Ascending aorta (tissue), 2 donors: ENCODE data around the gene FAM3D. TPM values are rescaled to one million over a fixed set of nuclear protein-coding genes. Genes with fewer than 3 reads are reported as not detected.

Experiments
- DNase-seq, 2 donors: peaks; one replicate each; pipeline ENCODE4 v3.0.0-alpha.2; 2019; ENCODE audit warnings: low spot score in 2 of 2
- H3K27ac ChIP-seq, 2 donors: fragments of 200-600 bp; sonication (generic); one replicate each; pipeline ENCODE4 v1.5.1; 2016 to 2017; ENCODE audit warnings: mild to moderate bottlenecking in 1 of 2
- H3K27me3 ChIP-seq: fragments of 200-600 bp; sonication (generic); one replicate; pipeline ENCODE4 v1.5.1; 2017
- H3K36me3 ChIP-seq, 2 donors: fragments of 200-600 bp; sonication (generic); one replicate each; pipeline ENCODE4 v1.5.1; 2016
- H3K4me1 ChIP-seq, 2 donors: fragments of 200-600 bp; sonication (generic); one replicate each; pipeline ENCODE4 v1.5.1; 2016 to 2017; ENCODE audit warnings: mild to moderate bottlenecking in 1 of 2
- H3K4me3 ChIP-seq, 2 donors: fragments of 200-600 bp; sonication (generic); one replicate each; pipeline ENCODE4 v1.5.1; 2016 to 2017; ENCODE audit warnings: mild to moderate bottlenecking in 1 of 2
- H3K9me3 ChIP-seq, 2 donors: fragments of 200-600 bp; sonication (generic); one replicate each; pipeline ENCODE4 v1.5.1; 2016
- intact Hi-C: fragments of 100-400 bp; cut with DNase I; formaldehyde crosslinking; loops from one replicate; pipeline ENCODE4 v1.15.1; 2023
- total RNA-seq: library from RNA; depleted of rRNA; stranded (reverse); fragments of >200 nt; gene quantifications from one replicate; pipeline ENCODE4 v1.1.0, GENCODE V29; 2016
- TF ChIP-seq, protein P1 (sequence below), 3 experiments: fragments of 200-600 bp in 2 of 3; fragments of 450-650 bp in 1 of 3; sonication (generic) in 2 of 3; IDR thresholded peaks; one replicate each; pipeline ENCODE4 v1.5.1; 2016 to 2019; ENCODE audit warnings: antibody characterized with exemption in 3 of 3, mild to moderate bottlenecking in 1 of 3, moderate library complexity in 1 of 3

FAM3D gene
- total RNA-seq, 1 donor from 2014 or later = not detected

DNA sequence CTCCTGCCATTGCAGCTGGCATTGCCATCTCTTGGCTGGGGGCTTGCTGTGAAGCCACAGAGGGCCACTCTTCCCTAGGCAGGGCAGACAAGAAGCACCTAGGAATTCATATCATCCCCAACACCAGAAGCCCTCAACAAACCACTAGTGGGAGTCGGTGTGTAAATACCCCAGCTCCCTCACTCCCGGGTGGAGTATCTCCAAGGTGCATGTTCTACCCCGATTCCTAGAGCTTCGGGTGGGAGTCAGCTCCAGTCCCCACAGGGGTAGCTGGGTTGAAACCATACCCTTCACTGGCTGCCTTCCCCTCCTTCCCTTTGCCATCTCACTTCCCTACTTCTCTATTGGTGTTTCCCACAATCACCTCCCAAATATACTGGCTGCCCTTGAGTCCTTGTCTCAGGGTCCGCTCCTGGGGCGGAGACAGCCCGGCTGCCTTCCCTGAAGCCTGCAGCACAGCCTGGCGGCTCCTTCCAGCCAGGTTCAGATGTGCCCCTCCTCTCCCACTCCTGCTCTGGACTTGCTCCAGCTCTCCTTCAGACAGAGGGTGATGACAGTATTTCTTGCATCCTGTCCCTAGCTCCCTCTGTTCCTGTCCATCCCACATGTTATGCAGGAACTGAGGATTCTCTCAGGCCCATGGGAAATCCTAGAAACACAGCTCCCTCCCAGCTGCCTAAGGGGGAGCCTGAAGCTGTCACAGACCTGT lies 33.3 kb downstream of the FAM3D start:
- DNase-seq = no peak
- TF ChIP-seq, protein P1, sequence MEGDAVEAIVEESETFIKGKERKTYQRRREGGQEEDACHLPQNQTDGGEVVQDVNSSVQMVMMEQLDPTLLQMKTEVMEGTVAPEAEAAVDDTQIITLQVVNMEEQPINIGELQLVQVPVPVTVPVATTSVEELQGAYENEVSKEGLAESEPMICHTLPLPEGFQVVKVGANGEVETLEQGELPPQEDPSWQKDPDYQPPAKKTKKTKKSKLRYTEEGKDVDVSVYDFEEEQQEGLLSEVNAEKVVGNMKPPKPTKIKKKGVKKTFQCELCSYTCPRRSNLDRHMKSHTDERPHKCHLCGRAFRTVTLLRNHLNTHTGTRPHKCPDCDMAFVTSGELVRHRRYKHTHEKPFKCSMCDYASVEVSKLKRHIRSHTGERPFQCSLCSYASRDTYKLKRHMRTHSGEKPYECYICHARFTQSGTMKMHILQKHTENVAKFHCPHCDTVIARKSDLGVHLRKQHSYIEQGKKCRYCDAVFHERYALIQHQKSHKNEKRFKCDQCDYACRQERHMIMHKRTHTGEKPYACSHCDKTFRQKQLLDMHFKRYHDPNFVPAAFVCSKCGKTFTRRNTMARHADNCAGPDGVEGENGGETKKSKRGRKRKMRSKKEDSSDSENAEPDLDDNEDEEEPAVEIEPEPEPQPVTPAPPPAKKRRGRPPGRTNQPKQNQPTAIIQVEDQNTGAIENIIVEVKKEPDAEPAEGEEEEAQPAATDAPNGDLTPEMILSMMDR (IDR thresholded peaks at IDR 0.05) = no peak
- Histone ChIP-seq H3K4me3 (no peak overlapping the region), H3K36me3 (no peaks in the 10 kb centered on the region), H3K9me3 (no peaks in the 10 kb centered on the region), H3K4me1 (no peaks in the 10 kb centered on the region), H3K27me3 (no peaks in the 10 kb centered on the region), H3K27ac (no peak overlapping the region)
- intact Hi-C loops = no loop called here

DNA sequence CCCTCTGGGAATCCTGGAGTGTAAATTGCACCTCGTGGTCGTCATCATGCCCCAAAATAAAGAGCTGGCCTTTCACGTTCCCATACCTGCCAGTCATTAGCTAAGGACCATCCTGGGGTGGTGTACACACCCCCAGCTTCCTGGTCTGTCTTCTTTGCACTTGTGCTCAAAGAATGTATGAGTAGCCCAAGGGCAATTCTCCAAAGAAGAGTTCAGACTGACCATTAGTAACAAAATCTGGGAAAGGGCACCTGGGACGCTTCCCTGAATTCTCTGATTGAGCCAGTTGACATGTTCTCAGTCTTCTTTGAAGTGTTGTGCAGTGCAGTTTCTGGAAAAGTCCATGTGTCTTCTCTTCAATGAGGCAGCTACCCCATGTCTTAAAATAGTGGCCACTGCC lies 34.8 kb downstream of the FAM3D start:
- Histone ChIP-seq H3K4me1 (no peaks in the 10 kb centered on the region), H3K27ac (no peak overlapping the region), H3K9me3 (no peaks in the 10 kb centered on the region), H3K36me3 (no peaks in the 10 kb centered on the region), H3K27me3 (no peaks in the 10 kb centered on the region), H3K4me3 (no peak overlapping the region)
- no peak for DNase-seq
- intact Hi-C loops = no loop called here
- TF ChIP-seq, protein P1 (IDR thresholded peaks at IDR 0.05) = no peak

DNA sequence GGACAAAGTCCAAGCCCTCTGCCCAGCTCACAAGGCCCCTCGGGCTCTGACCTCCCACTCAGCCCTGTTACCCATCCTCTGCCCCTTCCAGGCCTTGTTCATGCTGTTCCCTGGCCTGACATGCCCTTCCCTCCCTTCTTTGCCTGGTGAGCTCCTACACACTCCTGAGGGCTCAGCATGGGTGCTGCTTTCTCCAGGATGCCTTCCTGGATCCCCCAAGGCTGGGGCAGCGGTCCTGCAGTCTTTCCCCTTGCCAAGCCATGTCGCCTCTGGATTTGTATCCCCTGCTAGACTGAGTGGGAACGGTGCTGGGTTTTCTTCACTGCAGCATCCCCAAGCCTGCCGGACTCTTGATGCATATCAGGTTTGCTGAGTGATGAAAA lies 35.9 kb downstream of the FAM3D start:
- TF ChIP-seq, protein P1 (IDR thresholded peaks at IDR 0.05) = no peak
- Histone ChIP-seq H3K27ac (no peak overlapping the region), H3K36me3 (no peaks in the 10 kb centered on the region), H3K4me3 (no peak overlapping the region), H3K4me1 (no peaks in the 10 kb centered on the region), H3K9me3 (no peaks in the 10 kb centered on the region), H3K27me3 (no peaks in the 10 kb centered on the region)
- intact Hi-C loops = loop anchor here (1.0 kb wide), 1 partner anchor 62 kb away; no protein-coding TSS in a partner anchor
- DNase-seq = no peak

DNA sequence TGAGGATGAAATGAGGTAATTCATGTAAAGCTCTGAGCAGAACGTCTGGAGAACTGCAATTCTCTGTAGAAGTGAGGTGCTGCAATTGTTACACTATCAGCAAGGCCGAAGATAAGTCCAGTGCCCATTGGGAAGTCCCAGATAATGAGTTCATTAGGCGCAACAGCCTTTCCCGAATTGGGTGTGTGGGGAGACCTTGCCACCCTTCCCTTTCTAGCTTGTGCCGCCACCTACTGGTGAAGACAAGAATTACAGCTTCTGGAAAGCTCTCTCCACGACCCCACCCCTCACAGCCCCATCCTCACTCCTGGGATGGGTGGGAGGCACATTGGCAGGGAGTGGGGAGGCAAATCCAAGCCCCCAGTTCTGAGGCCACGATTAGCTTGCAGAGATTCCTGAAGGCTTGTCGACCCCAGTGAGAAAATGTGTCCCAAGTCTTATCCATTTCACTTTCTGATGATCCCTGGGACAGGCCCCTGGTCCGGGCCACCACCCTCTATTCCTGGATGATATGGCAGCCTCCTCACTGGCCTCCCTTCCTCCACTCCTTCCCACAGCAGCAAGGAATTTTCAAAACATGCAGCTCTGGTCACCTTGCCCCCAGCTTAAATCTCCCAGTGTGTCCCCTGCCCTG lies 36.4 kb downstream of the FAM3D start:
- Histone ChIP-seq H3K4me3 (no peak overlapping the region), H3K27me3 (no peaks in the 10 kb centered on the region), H3K9me3 (no peaks in the 10 kb centered on the region), H3K4me1 (no peaks in the 10 kb centered on the region), H3K27ac (no peak overlapping the region), H3K36me3 (no peaks in the 10 kb centered on the region)
- intact Hi-C loops = loop anchor here (1.0 kb wide), 1 partner anchor 62 kb away; no protein-coding TSS in a partner anchor
- peak in 1 of 2 donors; percentile 78 for DNase-seq
- TF ChIP-seq, protein P1 (IDR thresholded peaks at IDR 0.05) = peak; percentile 78 to 92 (median 91)

DNA sequence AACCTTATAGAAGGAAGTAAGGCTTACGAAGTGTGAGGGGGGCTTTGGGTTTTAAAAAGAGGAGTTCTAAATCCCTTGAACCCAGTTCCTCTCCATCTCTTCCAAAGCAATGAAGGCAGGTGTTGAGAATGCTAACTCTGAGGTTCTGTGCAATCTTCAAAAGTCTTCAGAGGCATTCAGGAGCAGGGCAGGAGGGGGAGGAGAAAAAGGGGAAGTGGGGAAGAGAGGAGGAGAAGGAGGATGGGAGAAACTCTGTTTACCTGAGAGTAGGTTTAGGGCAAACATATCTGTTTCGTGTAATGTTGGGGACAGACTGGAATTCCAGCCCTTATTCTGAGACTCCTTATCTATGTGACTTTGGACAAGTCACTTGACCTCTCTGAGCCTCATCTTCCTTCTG lies 36.9 kb downstream of the FAM3D start:
- intact Hi-C loops = loop anchor here (1.0 kb wide), 1 partner anchor 61 kb away; no protein-coding TSS in a partner anchor
- Histone ChIP-seq H3K27me3 (no peaks in the 10 kb centered on the region), H3K36me3 (no peaks in the 10 kb centered on the region), H3K9me3 (no peaks in the 10 kb centered on the region), H3K4me3 (no peak overlapping the region), H3K4me1 (no peaks in the 10 kb centered on the region), H3K27ac (no peak overlapping the region)
- no peak for DNase-seq
- TF ChIP-seq, protein P1 (IDR thresholded peaks at IDR 0.05) = no peak
